Vagina (tissue), 2 donors: ENCODE measurements around the gene SLC2A9. TPM values are rescaled to one million over a fixed set of nuclear protein-coding genes. Genes with fewer than 3 reads are reported as not detected.

ENCODE experiments used
- DNase-seq, 2 donors: peaks; one replicate each; pipeline ENCODE4 v3.0.0-alpha.2; 2017; ENCODE audit errors: extremely low spot score in 2 of 2
- H3K27ac ChIP-seq: fragments of 200-600 bp; sonication (generic); one replicate; pipeline ENCODE4 v1.5.1; 2019
- H3K27me3 ChIP-seq: fragments of 200-600 bp; sonication (generic); one replicate; pipeline ENCODE4 v1.5.1; 2019
- H3K36me3 ChIP-seq, 2 donors: fragments of 200-600 bp; sonication (generic); one replicate each; pipeline ENCODE4 v1.5.1; 2017 to 2019
- H3K4me1 ChIP-seq: fragments of 200-600 bp; sonication (generic); one replicate; pipeline ENCODE4 v1.5.1; 2019
- H3K4me3 ChIP-seq, 2 donors: fragments of 200-600 bp; sonication (generic); 1 replicate in 1 of 2; 2 replicates in 1 of 2; pipeline ENCODE4 v1.5.1; 2016 to 2019
- H3K9me3 ChIP-seq: fragments of 200-600 bp; sonication (generic); one replicate; pipeline ENCODE4 v1.5.1; 2019
- CTCF ChIP-seq, 3 experiments: fragments of 450-650 bp in 2 of 3; fragments of 200-600 bp in 1 of 3; sonication (generic) in 1 of 3; IDR thresholded peaks; one replicate each; pipeline ENCODE4 v1.5.1; 2017 to 2019; ENCODE audit warnings: antibody characterized with exemption in 3 of 3, mild to moderate bottlenecking in 2 of 3, moderate library complexity in 2 of 3
- POLR2A ChIP-seq, 2 donors: fragments of 450-650 bp; IDR thresholded peaks; one replicate each; pipeline ENCODE4 v1.6.1; 2017; ENCODE audit warnings: antibody characterized with exemption in 2 of 2, mild to moderate bottlenecking in 2 of 2, moderate library complexity in 2 of 2
- POLR2AphosphoS5 ChIP-seq, 2 donors: sonication (generic); formaldehyde crosslinking; IDR thresholded peaks; one replicate each; pipeline ENCODE4 v1.9.0; 2017; ENCODE audit warnings: antibody characterized with exemption in 2 of 2, mild to moderate bottlenecking in 2 of 2, low read depth in 1 of 2; ENCODE audit not compliant: insufficient read depth in 1 of 2
- intact Hi-C: fragments of 100-400 bp; cut with DNase I; formaldehyde crosslinking; loops from one replicate; pipeline ENCODE4 v1.15.1; 2023
- total RNA-seq: library from RNA; depleted of rRNA; stranded (reverse); fragments of >200 nt; gene quantifications from one replicate; pipeline ENCODE4 v1.2.3, GENCODE V29; 2016

SLC2A9 gene
- total RNA-seq, 1 donor from 2014 or later, result 7.9 TPM

GRCh38 chr4:10003666-10004065 is 17.6 kb downstream of the SLC2A9 start:
- Histone ChIP-seq H3K9me3 (no peaks in the 10 kb centered on the region), H3K4me3 (no peak overlapping the region), H3K36me3 (no peaks in the 10 kb centered on the region), H3K27ac (no peak overlapping the region), H3K27me3 (no peaks in the 10 kb centered on the region), H3K4me1 (peaks cover 37% of the 10 kb centered on the region)
- no peak for DNase-seq
- intact Hi-C loops, result no loop called here
- no peak for TF ChIP-seq CTCF (IDR thresholded peaks at IDR 0.05)

GRCh38 chr4:10002278-10002677 is 19.0 kb downstream of the SLC2A9 start:
- H3K27ac ChIP-seq, result no peak overlapping the region
- H3K9me3 ChIP-seq, result no peaks in the 10 kb centered on the region
- DNase-seq, result no peak
- H3K27me3 ChIP-seq, result no peaks in the 10 kb centered on the region
- H3K4me1 ChIP-seq, result peaks cover 23% of the 10 kb centered on the region
- TF ChIP-seq CTCF (IDR thresholded peaks at IDR 0.05), result no peak
- no peak for TF ChIP-seq POLR2A (IDR thresholded peaks at IDR 0.05)
- no peak for TF ChIP-seq POLR2AphosphoS5 (IDR thresholded peaks at IDR 0.05; ENCODE audit: insufficient read depth in 1 of 2, low read depth in 1 of 2)
- intact Hi-C loops, result no loop called here
- no peaks in the 10 kb centered on the region for H3K36me3 ChIP-seq
- no peak overlapping the region for H3K4me3 ChIP-seq

GRCh38 chr4:10001757-10002156 is 19.5 kb downstream of the SLC2A9 start:
- H3K4me3 ChIP-seq, result no peak overlapping the region
- no peak overlapping the region for H3K27ac ChIP-seq
- H3K27me3 ChIP-seq, result no peaks in the 10 kb centered on the region
- no peaks in the 10 kb centered on the region for H3K36me3 ChIP-seq
- peaks cover 18% of the 10 kb centered on the region for H3K4me1 ChIP-seq
- no peak for TF ChIP-seq POLR2AphosphoS5 (IDR thresholded peaks at IDR 0.05; ENCODE audit: insufficient read depth in 1 of 2, low read depth in 1 of 2)
- no peak for TF ChIP-seq CTCF (IDR thresholded peaks at IDR 0.05)
- TF ChIP-seq POLR2A (IDR thresholded peaks at IDR 0.05), result no peak
- no peak for DNase-seq
- intact Hi-C loops, result no loop called here
- H3K9me3 ChIP-seq, result no peaks in the 10 kb centered on the region

GRCh38 chr4:9999956-10000561 is 21.2 kb downstream of the SLC2A9 start:
- no peak for DNase-seq
- peaks cover under 1% of the 10 kb centered on the region for H3K4me1 ChIP-seq
- intact Hi-C loops, result no loop called here
- no peak overlapping the region for H3K27ac ChIP-seq
- H3K9me3 ChIP-seq, result no peaks in the 10 kb centered on the region
- no peaks in the 10 kb centered on the region for H3K36me3 ChIP-seq
- TF ChIP-seq CTCF (IDR thresholded peaks at IDR 0.05) (no peak), POLR2AphosphoS5 (IDR thresholded peaks at IDR 0.05; ENCODE audit: insufficient read depth in 1 of 2, low read depth in 1 of 2) (no peak), POLR2A (IDR thresholded peaks at IDR 0.05) (no peak)
- H3K4me3 ChIP-seq, result no peak overlapping the region
- H3K27me3 ChIP-seq, result no peaks in the 10 kb centered on the region

- Histone ChIP-seq H3K27me3 (no peaks in the 10 kb centered on the region), H3K4me1 (no peaks in the 10 kb centered on the region), H3K36me3 (no peaks in the 10 kb centered on the region), H3K27ac (no peak overlapping the region), H3K9me3 (no peaks in the 10 kb centered on the region), H3K4me3 (no peak overlapping the region)
- intact Hi-C loops, result no loop called here
- TF ChIP-seq CTCF (IDR thresholded peaks at IDR 0.05) (no peak), POLR2AphosphoS5 (IDR thresholded peaks at IDR 0.05; ENCODE audit: insufficient read depth in 1 of 2, low read depth in 1 of 2) (no peak), POLR2A (IDR thresholded peaks at IDR 0.05) (no peak)
- DNase-seq, result no peak
Measured at GRCh38 chr4:9997886-9998285, 23.4 kb downstream of the SLC2A9 start.
